Smooth muscle cell (in vitro differentiated cells): ENCODE results near the gene GPATCH1. TPM values are rescaled to one million over a fixed set of nuclear protein-coding genes. Genes with fewer than 3 reads are reported as not detected.
"Not testable (repeated sequence)": the region's sequence is repeated elsewhere in the genome, so short reads cannot be mapped to it uniquely, and the experiment has no call there.

Source experiments
- DNase-seq: peaks from one replicate; lab custom pipeline; 2025; ENCODE audit not compliant: unreplicated experiment; lab: John Stamatoyannopoulos, UW
- H2AFZ ChIP-seq: fragments of 200-600 bp; sonication (generic); 2 replicates; pipeline ENCODE4 v1.6.0; 2016; ENCODE audit warnings: antibody characterized with exemption, low read depth, mild to moderate bottlenecking
- H3F3A ChIP-seq: fragments of 200-600 bp; sonication (generic); 2 replicates; pipeline ENCODE4 v1.6.0; 2017; ENCODE audit warnings: antibody characterized with exemption, low read depth
- H3K27ac ChIP-seq: fragments of 200-600 bp; sonication (generic); 2 replicates; pipeline ENCODE4 v1.5.1; 2016; ENCODE audit warnings: low read depth, mild to moderate bottlenecking
- H3K27me3 ChIP-seq: fragments of 200-600 bp; sonication (generic); 2 replicates; pipeline ENCODE4 v1.6.1; 2016; ENCODE audit warnings: low read depth, mild to moderate bottlenecking
- H3K36me3 ChIP-seq: fragments of 200-600 bp; sonication (generic); 2 replicates; pipeline ENCODE4 v1.5.1; 2016; ENCODE audit warnings: low read depth
- H3K4me1 ChIP-seq: fragments of 200-600 bp; sonication (generic); 2 replicates; pipeline ENCODE4 v1.5.1; 2016; ENCODE audit warnings: low read depth
- H3K4me2 ChIP-seq: fragments of 200-600 bp; sonication (generic); 2 replicates; pipeline ENCODE4 v1.6.0; 2016; ENCODE audit warnings: mild to moderate bottlenecking
- H3K4me3 ChIP-seq: fragments of 200-600 bp; sonication (generic); 2 replicates; pipeline ENCODE4 v1.5.1; 2016; ENCODE audit warnings: mild to moderate bottlenecking
- H3K79me2 ChIP-seq: fragments of 200-600 bp; sonication (generic); 2 replicates; pipeline ENCODE4 v1.6.0; 2016; ENCODE audit warnings: low read depth, mild to moderate bottlenecking
- H3K9ac ChIP-seq: fragments of 200-600 bp; sonication (generic); 2 replicates; pipeline ENCODE4 v1.6.0; 2016; ENCODE audit warnings: low read depth
- H3K9me3 ChIP-seq: fragments of 200-600 bp; sonication (generic); replicated peaks from 2 replicates; pipeline ENCODE4 v1.5.1; 2016; ENCODE audit warnings: low read depth
- H4K20me1 ChIP-seq: fragments of 200-600 bp; sonication (generic); 2 replicates; pipeline ENCODE4 v1.6.0; 2016; ENCODE audit warnings: low read depth
- WGBS: methylation state at CpG from one replicate; pipeline ENCODE4 v1.1.7; 2016; ENCODE audit warnings: low lambda C conversion rate; 5-methylcytosine and 5-hydroxymethylcytosine counted together
- polyA plus RNA-seq: library from polyadenylated mRNA; unstranded; fragments of >200 nt; fragmentation: Nextera tagmentation; extraction: Ambion mirVana; gene quantifications from 2 replicates; pipeline ENCODE4 v1.2.1, GENCODE V29; 2016
- total RNA-seq: library from RNA; depleted of rRNA; stranded (reverse); fragments of >200 nt; gene quantifications from 2 replicates; pipeline ENCODE4 v1.2.3, GENCODE V29; 2014
- TF ChIP-seq, protein P1 (sequence below): fragments of 200-600 bp; sonication (generic); IDR thresholded peaks from 2 replicates; pipeline ENCODE4 v1.5.1; 2017; ENCODE audit warnings: borderline replicate concordance, mild to moderate bottlenecking, antibody characterized with exemption; ENCODE audit not compliant: insufficient read depth, poor library complexity, severe bottlenecking

Gene GPATCH1
- total and polyA plus RNA-seq, 2 experiments from 2014 or later, result 2.8 to 4.3 TPM

DNA sequence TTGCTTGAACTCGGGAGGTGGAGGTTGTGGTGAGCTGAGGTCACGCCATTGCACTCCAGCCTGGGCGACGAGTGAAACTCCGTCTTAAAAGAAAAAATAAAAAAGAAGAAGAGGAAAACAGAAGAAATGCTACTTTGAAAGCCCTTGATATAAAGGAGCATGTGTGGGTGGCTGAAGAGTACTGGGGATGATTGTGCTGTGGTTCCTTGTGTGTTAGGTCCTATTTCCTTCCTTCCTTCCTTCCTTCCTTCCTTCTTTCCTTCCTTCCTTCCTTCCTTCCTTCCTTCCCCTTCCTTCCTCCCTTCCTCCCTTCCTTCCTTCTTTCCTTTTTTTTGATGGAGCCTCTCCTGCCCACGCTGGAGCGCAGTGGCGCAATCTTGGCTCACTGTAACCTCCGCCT, 65.2 kb downstream of the GPATCH1 start:
- WGBS, result 91% methylated on average over 9 of the region's 9 CpGs
- Histone ChIP-seq H3K9ac (no peak overlapping the region), H3K9me3 (no peaks in the 10 kb centered on the region), H3K36me3 (no peaks in the 10 kb centered on the region), H3K4me3 (no peak overlapping the region), H2AFZ (no peak overlapping the region), H3K27ac (no peak overlapping the region), H3F3A (no peaks in the 10 kb centered on the region), H3K4me2 (no peak overlapping the region), H3K79me2 (no peaks in the 10 kb centered on the region), H4K20me1 (no peaks in the 10 kb centered on the region), H3K27me3 (no peaks in the 10 kb centered on the region), H3K4me1 (no peaks in the 10 kb centered on the region)
- TF ChIP-seq, protein P1, sequence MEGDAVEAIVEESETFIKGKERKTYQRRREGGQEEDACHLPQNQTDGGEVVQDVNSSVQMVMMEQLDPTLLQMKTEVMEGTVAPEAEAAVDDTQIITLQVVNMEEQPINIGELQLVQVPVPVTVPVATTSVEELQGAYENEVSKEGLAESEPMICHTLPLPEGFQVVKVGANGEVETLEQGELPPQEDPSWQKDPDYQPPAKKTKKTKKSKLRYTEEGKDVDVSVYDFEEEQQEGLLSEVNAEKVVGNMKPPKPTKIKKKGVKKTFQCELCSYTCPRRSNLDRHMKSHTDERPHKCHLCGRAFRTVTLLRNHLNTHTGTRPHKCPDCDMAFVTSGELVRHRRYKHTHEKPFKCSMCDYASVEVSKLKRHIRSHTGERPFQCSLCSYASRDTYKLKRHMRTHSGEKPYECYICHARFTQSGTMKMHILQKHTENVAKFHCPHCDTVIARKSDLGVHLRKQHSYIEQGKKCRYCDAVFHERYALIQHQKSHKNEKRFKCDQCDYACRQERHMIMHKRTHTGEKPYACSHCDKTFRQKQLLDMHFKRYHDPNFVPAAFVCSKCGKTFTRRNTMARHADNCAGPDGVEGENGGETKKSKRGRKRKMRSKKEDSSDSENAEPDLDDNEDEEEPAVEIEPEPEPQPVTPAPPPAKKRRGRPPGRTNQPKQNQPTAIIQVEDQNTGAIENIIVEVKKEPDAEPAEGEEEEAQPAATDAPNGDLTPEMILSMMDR, result no peak
- DNase-seq, result no peak

DNA sequence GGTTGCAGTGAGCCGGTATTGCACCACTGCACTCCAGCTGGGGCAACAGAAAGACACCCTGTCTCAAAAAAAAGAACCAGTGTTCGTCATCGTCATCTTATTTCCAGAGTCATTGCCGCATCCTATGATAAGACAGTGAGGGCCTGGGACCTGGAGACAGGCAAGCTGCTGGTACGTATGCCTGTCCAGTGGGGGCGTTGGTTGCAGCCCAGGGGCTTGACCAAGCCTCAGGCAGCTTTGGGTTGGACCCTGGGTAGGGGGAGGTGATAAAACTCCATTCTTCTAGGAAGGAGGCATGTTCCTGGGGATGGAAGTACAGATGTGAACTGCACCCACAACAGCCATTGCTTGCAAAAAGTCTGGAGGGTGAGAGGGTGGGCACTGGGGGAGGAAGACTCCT, 66.6 kb downstream of the GPATCH1 start:
- Histone ChIP-seq H3K27me3 (no peaks in the 10 kb centered on the region), H3K79me2 (no peaks in the 10 kb centered on the region)
- 86% methylated on average over 6 of the region's 6 CpGs for WGBS

DNA sequence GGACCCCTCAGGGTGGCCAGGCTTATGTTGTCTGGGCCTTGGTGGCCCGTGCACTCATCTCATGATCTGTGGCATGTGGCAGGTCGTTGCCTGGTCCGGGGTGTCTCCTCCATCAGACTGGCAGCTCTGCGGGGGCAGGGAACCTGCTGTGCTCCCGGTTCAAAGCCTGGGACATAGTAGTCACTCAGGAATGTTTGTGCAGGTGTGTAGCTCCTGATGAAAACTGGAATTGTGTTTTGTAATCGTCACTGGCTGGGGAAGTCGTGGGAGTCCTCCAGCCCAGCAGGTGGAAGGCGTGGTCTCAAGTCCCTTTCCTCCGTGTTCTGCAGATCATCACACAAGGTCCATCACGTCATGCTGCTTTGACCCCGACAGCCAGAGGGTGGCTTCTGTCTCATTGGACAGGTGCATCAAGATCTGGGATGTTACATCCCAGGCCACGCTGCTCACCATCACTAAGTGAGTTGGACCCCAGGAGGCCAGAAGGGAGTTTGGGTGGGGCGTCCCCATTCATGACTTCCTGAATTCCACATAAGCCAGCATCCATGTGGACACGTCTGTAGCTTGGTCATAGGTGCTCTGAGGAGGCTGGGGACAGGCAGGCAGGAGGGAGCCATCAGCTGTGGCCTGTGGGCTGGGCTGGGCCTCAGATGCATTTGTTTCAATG, 70.0 kb downstream of the GPATCH1 start:
- 87% methylated on average over 14 of the region's 14 CpGs for WGBS
- TF ChIP-seq, protein P1, result no peak
- Histone ChIP-seq H3K4me1 (no peaks in the 10 kb centered on the region), H3K4me2 (no peak overlapping the region), H3K27me3 (no peaks in the 10 kb centered on the region), H3K9me3 (no peaks in the 10 kb centered on the region), H3K27ac (no peak overlapping the region), H3K36me3 (no peaks in the 10 kb centered on the region), H3K79me2 (no peaks in the 10 kb centered on the region), H3K4me3 (no peak overlapping the region), H2AFZ (no peak overlapping the region), H3K9ac (no peak overlapping the region), H4K20me1 (no peaks in the 10 kb centered on the region), H3F3A (no peaks in the 10 kb centered on the region)
- DNase-seq, result no peak

More for the DNA sequence above, 66.6 kb downstream of the GPATCH1 start:
- Histone ChIP-seq H3K27ac (no peak overlapping the region), H4K20me1 (no peaks in the 10 kb centered on the region), H3F3A (no peaks in the 10 kb centered on the region), H3K4me2 (no peak overlapping the region), H3K9me3 (no peaks in the 10 kb centered on the region), H3K4me3 (no peak overlapping the region), H3K4me1 (no peaks in the 10 kb centered on the region), H3K36me3 (no peaks in the 10 kb centered on the region), H3K9ac (no peak overlapping the region), H2AFZ (no peak overlapping the region)
- TF ChIP-seq, protein P1, result no peak
- no peak for DNase-seq

DNA sequence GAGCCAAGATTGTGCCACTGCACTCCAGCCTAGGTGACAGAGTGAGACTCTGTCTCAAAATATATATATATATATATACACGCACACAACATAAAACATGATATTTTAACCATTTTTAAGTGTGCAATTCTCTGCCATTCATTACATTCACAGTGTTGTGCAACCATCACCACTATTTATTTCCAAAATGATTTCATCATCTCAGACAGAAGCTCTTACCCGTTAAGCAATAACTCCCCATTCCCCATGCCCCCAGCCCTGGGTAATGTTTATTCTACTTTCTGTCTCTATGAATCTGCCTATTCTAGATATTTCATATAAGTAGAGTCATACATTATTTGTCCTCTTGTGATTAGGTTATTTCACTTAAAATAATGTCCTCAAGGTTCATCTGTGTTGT, 71.2 kb downstream of the GPATCH1 start:
- H3K9ac ChIP-seq, result no peak overlapping the region
- 91% methylated on average over 2 of the region's 2 CpGs for WGBS
- H3K27ac ChIP-seq, result no peak overlapping the region
- no peak overlapping the region for H3K4me2 ChIP-seq
- H3K27me3 ChIP-seq, result no peaks in the 10 kb centered on the region
- no peaks in the 10 kb centered on the region for H3K4me1 ChIP-seq
- no peaks in the 10 kb centered on the region for H3F3A ChIP-seq
- no peak for DNase-seq
- no peaks in the 10 kb centered on the region for H3K79me2 ChIP-seq
- H4K20me1 ChIP-seq, result no peaks in the 10 kb centered on the region
- no peak overlapping the region for H3K4me3 ChIP-seq
- H2AFZ ChIP-seq, result no peak overlapping the region
- TF ChIP-seq, protein P1, result no peak
- H3K9me3 ChIP-seq, result no peaks in the 10 kb centered on the region
- H3K36me3 ChIP-seq, result no peaks in the 10 kb centered on the region

DNA sequence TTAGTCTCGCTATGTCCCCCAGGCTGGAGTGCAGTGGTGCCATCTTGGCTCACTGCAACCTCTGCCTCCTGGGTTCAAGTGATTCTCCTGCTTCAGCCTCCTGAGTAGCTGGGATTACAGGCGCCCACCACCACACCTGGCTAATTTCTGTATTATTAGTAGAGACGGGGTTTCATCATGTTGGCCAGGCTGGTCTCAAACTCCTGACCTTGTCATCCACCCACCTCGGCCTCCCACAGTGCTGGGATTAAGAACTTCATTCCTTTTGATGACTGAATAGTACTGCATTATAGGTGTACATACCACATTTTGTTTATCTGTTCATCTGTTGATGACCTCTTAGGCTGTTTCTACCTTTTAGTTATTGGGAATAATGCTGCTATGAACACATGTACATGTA, 71.6 kb downstream of the GPATCH1 start:
- not testable (repeated sequence) for H3K27me3 ChIP-seq, H2AFZ ChIP-seq, H3K27ac ChIP-seq, H3K4me1 ChIP-seq, H3K4me2 ChIP-seq, H3K4me3 ChIP-seq, H3K79me2 ChIP-seq, H3K9me3 ChIP-seq, DNase-seq, H3F3A ChIP-seq, H3K36me3 ChIP-seq, H4K20me1 ChIP-seq, H3K9ac ChIP-seq
- WGBS, result 84% methylated on average over 4 of the region's 4 CpGs
